Measurements from ENCODE around the gene PDE5A.

GRCh38 chr4:119592830-119593229, 35.8 kb downstream of the PDE5A start:
- no peak for TF ChIP-seq CTCF (IDR thresholded peaks at IDR 0.05)
- no peak for TF ChIP-seq EZH2 (IDR thresholded peaks at IDR 0.05; ENCODE audit: borderline replicate concordance, insufficient read depth, low read depth, low read length, poor library complexity, severe bottlenecking)
